OCI-LY1 (cell line): ENCODE results near the gene CDKAL1.

ENCODE experiments used
- H2AFZ ChIP-seq: fragments of 200-600 bp; sonication (generic), shearing (Covaris generic); 2 replicates; pipeline ENCODE4 v1.6.0; 2014; ENCODE audit warnings: antibody characterized with exemption, mild to moderate bottlenecking, low read length
- H3F3A ChIP-seq: fragments of 200-600 bp; sonication (generic), shearing (Covaris generic); 2 replicates; pipeline ENCODE4 v1.6.0; 2014; ENCODE audit warnings: mild to moderate bottlenecking, antibody characterized with exemption, low read length, moderate library complexity; ENCODE audit not compliant: insufficient read depth
- H3K27ac ChIP-seq: fragments of 200-600 bp; sonication (generic); 2 replicates; pipeline ENCODE4 v1.5.1; 2014; ENCODE audit warnings: low read length, mixed run types, mild to moderate bottlenecking, low read depth; ENCODE audit not compliant: poor library complexity, severe bottlenecking
- H3K27me3 ChIP-seq: fragments of 200-600 bp; sonication (generic); 2 replicates; pipeline ENCODE4 v1.6.0; 2014; ENCODE audit warnings: antibody characterized with exemption, mild to moderate bottlenecking, low read length, moderate library complexity; ENCODE audit not compliant: insufficient read depth
- H3K36me3 ChIP-seq: fragments of 200-600 bp; sonication (generic); 2 replicates; pipeline ENCODE4 v1.6.1; 2014; ENCODE audit warnings: mild to moderate bottlenecking, antibody characterized with exemption, low read length, moderate library complexity, mixed read lengths; ENCODE audit not compliant: insufficient read depth
- H3K4me1 ChIP-seq: fragments of 200-600 bp; sonication (generic); 2 replicates; pipeline ENCODE4 v1.5.1; 2014; ENCODE audit warnings: mild to moderate bottlenecking, low read length, moderate library complexity; ENCODE audit not compliant: insufficient read depth, severe bottlenecking
- H3K4me2 ChIP-seq: fragments of 200-600 bp; sonication (generic), shearing (Covaris generic); 2 replicates; pipeline ENCODE4 v1.6.1; 2014; ENCODE audit warnings: low read length
- H3K4me3 ChIP-seq: fragments of 200-600 bp; sonication (generic); 2 replicates; pipeline ENCODE4 v1.5.1; 2014; ENCODE audit warnings: low read length, low read depth, mild to moderate bottlenecking, mixed read lengths; ENCODE audit not compliant: poor library complexity, severe bottlenecking
- H3K79me2 ChIP-seq: fragments of 200-600 bp; shearing (Covaris generic); 2 replicates; pipeline ENCODE4 v1.6.1; 2016; ENCODE audit warnings: mixed run types, low read length, mixed read lengths; ENCODE audit not compliant: insufficient read depth
- H3K9ac ChIP-seq: fragments of 200-600 bp; sonication (generic), shearing (Covaris generic); 2 replicates; pipeline ENCODE4 v1.6.1; 2014; ENCODE audit warnings: mild to moderate bottlenecking, low read length, mixed read lengths
- H3K9me2 ChIP-seq: fragments of 200-600 bp; sonication (generic), shearing (Covaris generic); 2 replicates; pipeline ENCODE4 v1.6.1; 2014; ENCODE audit warnings: low read depth, mild to moderate bottlenecking, low read length, mixed read lengths
- H3K9me3 ChIP-seq: fragments of 200-600 bp; shearing (Covaris generic); 2 replicates; pipeline ENCODE4 v1.6.1; 2014; ENCODE audit warnings: low read length, mixed read lengths
- H4K20me1 ChIP-seq: fragments of 200-600 bp; sonication (generic), shearing (Covaris generic); 2 replicates; pipeline ENCODE4 v1.6.0; 2016; ENCODE audit warnings: mild to moderate bottlenecking, low read length; ENCODE audit not compliant: insufficient read depth
- CTCF ChIP-seq: fragments of 200-600 bp; sonication (generic), shearing (Covaris generic); IDR thresholded peaks from 2 replicates; pipeline ENCODE4 v1.5.1; 2017; ENCODE audit warnings: mild to moderate bottlenecking, antibody characterized with exemption, low read length, moderate library complexity, mixed read lengths
- EZH2 ChIP-seq: fragments of 200-600 bp; sonication (generic), shearing (Covaris generic); IDR thresholded peaks from 2 replicates; pipeline ENCODE4 v1.8.0; 2017; ENCODE audit warnings: borderline replicate concordance, mixed run types, mild to moderate bottlenecking, antibody characterized with exemption, low read length, moderate library complexity, mixed read lengths

CDKAL1 gene

GRCh38 chr6:20629509-20629908, 95.3 kb downstream of the CDKAL1 start:
- Histone ChIP-seq H3K27me3 (no peaks in the 10 kb centered on the region), H3K27ac (no peak overlapping the region), H4K20me1 (no peaks in the 10 kb centered on the region), H3K9ac (no peak overlapping the region), H3K79me2 (no peaks in the 10 kb centered on the region), H3K4me3 (no peak overlapping the region), H3K36me3 (0 out of 2 replicates have a peak, but pooled peaks cover 3% of the 10 kb centered on the region), H3K9me3 (no peaks in the 10 kb centered on the region), H3K9me2 (no peaks in the 10 kb centered on the region), H3K4me2 (no peak overlapping the region), H2AFZ (no peak overlapping the region), H3F3A (no peaks in the 10 kb centered on the region), H3K4me1 (peaks cover 7% of the 10 kb centered on the region)
- TF ChIP-seq EZH2 (no peak), CTCF (no peak)

- Histone ChIP-seq H3K9me2 (no peaks in the 10 kb centered on the region), H3K27me3 (no peaks in the 10 kb centered on the region), H3K9me3 (no peaks in the 10 kb centered on the region), H3K4me2 (no peak overlapping the region), H3K4me1 (peaks cover 7% of the 10 kb centered on the region), H3K36me3 (0 out of 2 replicates have a peak, but pooled peaks cover 3% of the 10 kb centered on the region), H3K27ac (no peak overlapping the region), H2AFZ (no peak overlapping the region), H3K79me2 (no peaks in the 10 kb centered on the region), H3K9ac (no peak overlapping the region), H4K20me1 (no peaks in the 10 kb centered on the region), H3F3A (no peaks in the 10 kb centered on the region), H3K4me3 (no peak overlapping the region)
- TF ChIP-seq EZH2 (no peak), CTCF (no peak)
Measured at GRCh38 chr6:20630136-20630535, 95.9 kb downstream of the CDKAL1 start.

- Histone ChIP-seq H3K27ac (no peak overlapping the region), H3F3A (no peaks in the 10 kb centered on the region), H3K4me3 (no peak overlapping the region), H3K36me3 (0 out of 2 replicates have a peak, but pooled peaks cover 3% of the 10 kb centered on the region), H3K9ac (no peak overlapping the region), H3K27me3 (no peaks in the 10 kb centered on the region), H4K20me1 (no peaks in the 10 kb centered on the region), H2AFZ (no peak overlapping the region), H3K4me1 (peaks cover 7% of the 10 kb centered on the region), H3K9me3 (no peaks in the 10 kb centered on the region), H3K4me2 (no peak overlapping the region), H3K79me2 (no peaks in the 10 kb centered on the region), H3K9me2 (no peaks in the 10 kb centered on the region)
- TF ChIP-seq CTCF: no peak
- no peak for TF ChIP-seq EZH2
Measured at GRCh38 chr6:20630617-20631548, 96.6 kb downstream of the CDKAL1 start.
